Parathyroid adenoma (tissue), 2 donors: ENCODE measurements around the gene ALDH1A1.

Experiments
- H2AFZ ChIP-seq: fragments of 300-600 bp; sonication (generic); one replicate; pipeline ENCODE4 v1.7.0; 2017; ENCODE audit warnings: antibody characterized with exemption, mild to moderate bottlenecking
- H3K27ac ChIP-seq: fragments of 300-600 bp; sonication (generic); one replicate; pipeline ENCODE4 v1.7.0; 2017
- H3K27me3 ChIP-seq: fragments of 300-600 bp; sonication (generic); one replicate; pipeline ENCODE4 v1.7.0; 2017; ENCODE audit warnings: low read length; ENCODE audit not compliant: control insufficient read depth, insufficient read depth
- H3K36me3 ChIP-seq: fragments of 300-600 bp; sonication (generic); one replicate; pipeline ENCODE4 v1.7.0; 2017; ENCODE audit warnings: low read length; ENCODE audit not compliant: control insufficient read depth, insufficient read depth
- H3K4me1 ChIP-seq: fragments of 300-600 bp; sonication (generic); one replicate; pipeline ENCODE4 v1.7.0; 2017; ENCODE audit warnings: control low read depth
- H3K4me2 ChIP-seq: fragments of 300-600 bp; sonication (generic); one replicate; pipeline ENCODE4 v1.7.0; 2017; ENCODE audit warnings: low read length
- H3K4me3 ChIP-seq: fragments of 300-600 bp; sonication (generic); one replicate; pipeline ENCODE4 v1.7.0; 2017; ENCODE audit warnings: low read depth, low read length
- H3K79me2 ChIP-seq: fragments of 300-600 bp; sonication (generic); one replicate; pipeline ENCODE4 v1.7.0; 2017; ENCODE audit warnings: control low read depth
- H3K9ac ChIP-seq: fragments of 300-600 bp; sonication (generic); one replicate; pipeline ENCODE4 v1.7.0; 2017; ENCODE audit warnings: mild to moderate bottlenecking
- H3K9me3 ChIP-seq: fragments of 300-600 bp; sonication (generic); one replicate; pipeline ENCODE4 v1.7.0; 2017; ENCODE audit warnings: low read length; ENCODE audit not compliant: control insufficient read depth
- TF ChIP-seq, protein P1 (sequence below): fragments of 300-600 bp; sonication (generic); IDR thresholded peaks from one replicate; pipeline ENCODE4 v1.7.0; 2017; ENCODE audit warnings: antibody characterized with exemption, mild to moderate bottlenecking
- donor health status: primary hyperparathyroidism.

ALDH1A1 gene

DNA sequence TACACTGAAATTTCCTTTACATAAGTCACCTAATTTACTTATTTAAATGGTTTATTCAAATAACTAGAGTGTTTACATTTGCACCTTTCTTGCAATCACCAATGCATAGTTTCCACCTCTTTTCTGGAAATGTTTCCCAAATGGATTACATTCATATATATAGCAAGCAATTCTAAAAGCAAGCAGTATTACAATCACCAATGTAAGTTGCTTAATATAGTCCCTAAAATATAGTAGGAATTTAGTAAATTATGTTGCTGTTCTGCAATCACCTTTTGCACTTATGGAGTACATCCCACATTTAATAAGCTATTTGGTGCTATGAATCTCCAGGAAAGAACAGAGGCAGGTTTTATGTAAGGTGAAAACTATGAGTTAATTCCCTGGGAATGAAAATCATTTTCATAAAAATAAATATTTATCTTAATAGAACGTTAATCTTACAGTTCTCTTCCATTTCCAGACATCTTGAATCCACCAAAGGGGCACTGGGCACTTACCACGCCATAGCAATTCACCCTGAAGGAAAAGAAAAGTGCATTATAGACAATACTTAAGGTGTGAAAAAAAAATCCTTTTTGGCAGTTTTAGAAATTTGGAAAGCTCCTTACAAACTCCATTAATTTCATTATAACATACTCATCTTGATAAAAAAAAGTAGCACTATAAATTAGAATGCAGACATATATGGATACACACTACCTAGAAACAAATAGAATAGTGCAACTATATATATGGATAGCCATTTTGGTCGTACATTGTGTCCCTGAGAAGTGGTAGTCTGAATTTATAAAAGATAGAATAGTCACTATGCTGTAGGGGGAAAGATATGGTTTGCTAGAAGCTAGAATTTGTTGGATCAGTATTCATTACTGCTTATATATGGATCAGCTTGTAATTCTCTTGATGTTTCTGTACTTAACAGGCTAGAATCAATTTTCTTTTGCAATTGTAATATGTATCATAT lies 47.1 kb downstream of the ALDH1A1 start:
- H3K27ac ChIP-seq, result no peak overlapping the region
- H3K4me2 ChIP-seq, result no peak overlapping the region
- H3K4me1 ChIP-seq, result no peaks in the 10 kb centered on the region
- H3K27me3 ChIP-seq, result no peaks in the 10 kb centered on the region
- H3K9me3 ChIP-seq, result no peaks in the 10 kb centered on the region
- no peak overlapping the region for H2AFZ ChIP-seq
- TF ChIP-seq, protein P1, sequence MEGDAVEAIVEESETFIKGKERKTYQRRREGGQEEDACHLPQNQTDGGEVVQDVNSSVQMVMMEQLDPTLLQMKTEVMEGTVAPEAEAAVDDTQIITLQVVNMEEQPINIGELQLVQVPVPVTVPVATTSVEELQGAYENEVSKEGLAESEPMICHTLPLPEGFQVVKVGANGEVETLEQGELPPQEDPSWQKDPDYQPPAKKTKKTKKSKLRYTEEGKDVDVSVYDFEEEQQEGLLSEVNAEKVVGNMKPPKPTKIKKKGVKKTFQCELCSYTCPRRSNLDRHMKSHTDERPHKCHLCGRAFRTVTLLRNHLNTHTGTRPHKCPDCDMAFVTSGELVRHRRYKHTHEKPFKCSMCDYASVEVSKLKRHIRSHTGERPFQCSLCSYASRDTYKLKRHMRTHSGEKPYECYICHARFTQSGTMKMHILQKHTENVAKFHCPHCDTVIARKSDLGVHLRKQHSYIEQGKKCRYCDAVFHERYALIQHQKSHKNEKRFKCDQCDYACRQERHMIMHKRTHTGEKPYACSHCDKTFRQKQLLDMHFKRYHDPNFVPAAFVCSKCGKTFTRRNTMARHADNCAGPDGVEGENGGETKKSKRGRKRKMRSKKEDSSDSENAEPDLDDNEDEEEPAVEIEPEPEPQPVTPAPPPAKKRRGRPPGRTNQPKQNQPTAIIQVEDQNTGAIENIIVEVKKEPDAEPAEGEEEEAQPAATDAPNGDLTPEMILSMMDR, result no peak
- no peak overlapping the region for H3K4me3 ChIP-seq
- no peak overlapping the region for H3K9ac ChIP-seq
- no peaks in the 10 kb centered on the region for H3K79me2 ChIP-seq
- no peaks in the 10 kb centered on the region for H3K36me3 ChIP-seq

DNA sequence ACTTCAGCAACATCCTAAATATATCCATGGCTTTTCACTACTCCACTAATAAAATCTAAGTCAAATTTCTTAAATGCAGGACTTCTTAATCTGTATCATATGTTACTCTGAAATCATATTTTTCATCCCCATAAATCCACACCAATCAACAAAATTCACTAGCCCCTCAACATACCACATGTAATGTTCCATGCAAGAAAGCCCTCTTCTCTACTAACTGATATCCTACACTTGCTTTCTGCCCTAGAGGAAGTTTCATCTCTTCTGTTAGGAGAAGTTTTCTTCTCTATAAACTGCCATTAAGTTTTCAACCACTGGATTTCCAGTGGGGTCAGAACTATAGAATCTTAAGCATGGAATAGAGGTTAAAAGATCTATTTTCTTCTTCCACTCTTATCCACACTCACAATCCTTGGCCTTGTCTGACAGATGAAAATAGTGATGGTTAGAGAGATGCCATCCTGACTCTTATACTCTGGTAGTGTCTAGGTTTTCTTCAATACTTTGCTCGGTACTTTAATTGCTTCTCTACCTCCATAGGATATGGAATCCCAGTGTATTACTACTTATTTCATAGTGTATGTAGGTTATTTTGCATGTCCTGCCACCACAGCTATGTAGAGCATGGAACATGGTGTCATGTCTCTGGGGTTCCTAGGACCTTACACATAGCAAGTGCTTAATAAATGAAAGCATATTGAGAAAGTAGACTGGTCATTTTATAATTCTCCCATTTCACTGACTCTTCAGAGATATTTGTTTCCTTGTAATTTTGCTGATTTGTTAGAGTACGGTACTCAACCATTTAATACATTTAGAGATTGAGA lies 48.4 kb downstream of the ALDH1A1 start:
- H3K4me3 ChIP-seq, result no peak overlapping the region
- TF ChIP-seq, protein P1, result no peak
- no peaks in the 10 kb centered on the region for H3K4me1 ChIP-seq
- H3K27ac ChIP-seq, result no peak overlapping the region
- no peak overlapping the region for H3K4me2 ChIP-seq
- H3K79me2 ChIP-seq, result no peaks in the 10 kb centered on the region
- H3K9me3 ChIP-seq, result no peaks in the 10 kb centered on the region
- no peak overlapping the region for H2AFZ ChIP-seq
- no peaks in the 10 kb centered on the region for H3K36me3 ChIP-seq
- H3K27me3 ChIP-seq, result no peaks in the 10 kb centered on the region
- H3K9ac ChIP-seq, result no peak overlapping the region

DNA sequence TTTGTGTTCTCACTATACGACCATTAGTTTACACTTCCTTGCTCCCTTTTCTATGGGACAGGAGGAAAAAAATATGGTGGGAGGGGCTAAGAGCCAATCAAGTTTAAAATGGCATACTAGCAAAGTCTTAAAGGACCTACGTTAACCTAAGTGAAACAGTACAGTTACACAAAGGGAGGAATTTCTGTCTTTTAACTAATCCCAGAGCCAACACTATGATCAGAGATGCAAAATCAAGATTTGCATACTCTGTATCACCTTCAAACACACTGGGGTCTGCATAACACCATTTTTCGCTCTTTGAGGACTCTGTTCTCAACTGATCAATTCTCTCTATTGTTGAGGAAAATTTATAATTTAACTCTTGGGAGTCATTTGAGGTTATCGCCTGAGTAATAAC lies 49.8 kb downstream of the ALDH1A1 start:
- Histone ChIP-seq H3K79me2 (no peaks in the 10 kb centered on the region), H3K4me1 (no peaks in the 10 kb centered on the region)
- TF ChIP-seq, protein P1, result no peak

DNA sequence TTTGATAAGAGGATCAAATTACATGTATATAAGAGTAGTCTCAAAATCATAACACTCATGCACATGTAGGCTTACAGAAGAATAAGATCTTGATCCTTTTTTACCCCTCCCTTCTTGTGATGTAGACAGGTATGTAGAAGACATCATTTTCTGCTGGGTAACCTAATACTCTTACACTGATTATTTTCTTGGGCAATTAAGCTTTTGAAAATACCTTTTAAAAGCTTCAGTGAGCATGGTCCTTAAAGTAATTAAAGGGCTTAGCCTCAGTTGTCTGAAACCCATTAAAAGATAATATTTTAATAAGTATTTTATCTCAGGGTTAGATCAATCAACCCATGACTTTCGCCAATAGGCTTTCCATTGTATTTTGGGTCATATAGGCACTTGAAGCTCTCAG lies 50.6 kb downstream of the ALDH1A1 start:
- no peaks in the 10 kb centered on the region for H3K9me3 ChIP-seq
- H3K27ac ChIP-seq, result no peak overlapping the region
- no peaks in the 10 kb centered on the region for H3K27me3 ChIP-seq
- no peak overlapping the region for H3K4me2 ChIP-seq
- no peaks in the 10 kb centered on the region for H3K79me2 ChIP-seq
- H2AFZ ChIP-seq, result no peak overlapping the region
- H3K9ac ChIP-seq, result no peak overlapping the region
- no peak overlapping the region for H3K4me3 ChIP-seq
- no peaks in the 10 kb centered on the region for H3K4me1 ChIP-seq
- no peaks in the 10 kb centered on the region for H3K36me3 ChIP-seq
- TF ChIP-seq, protein P1, result no peak

More for the DNA sequence above, 49.8 kb downstream of the ALDH1A1 start:
- H3K4me2 ChIP-seq, result no peak overlapping the region
- no peaks in the 10 kb centered on the region for H3K27me3 ChIP-seq
- H3K4me3 ChIP-seq, result no peak overlapping the region
- H3K9me3 ChIP-seq, result no peaks in the 10 kb centered on the region
- no peaks in the 10 kb centered on the region for H3K36me3 ChIP-seq
- H3K27ac ChIP-seq, result no peak overlapping the region
- H2AFZ ChIP-seq, result no peak overlapping the region
- H3K9ac ChIP-seq, result no peak overlapping the region
